Measurements from ENCODE around the gene TBX21. TPM values are rescaled to one million over a fixed set of nuclear protein-coding genes. Genes with fewer than 3 reads are reported as not detected.

The TBX21 gene
- total RNA-seq, 3 donors from 2014 or later = 0.33 to 1.8 (median 1.0) TPM

DNA sequence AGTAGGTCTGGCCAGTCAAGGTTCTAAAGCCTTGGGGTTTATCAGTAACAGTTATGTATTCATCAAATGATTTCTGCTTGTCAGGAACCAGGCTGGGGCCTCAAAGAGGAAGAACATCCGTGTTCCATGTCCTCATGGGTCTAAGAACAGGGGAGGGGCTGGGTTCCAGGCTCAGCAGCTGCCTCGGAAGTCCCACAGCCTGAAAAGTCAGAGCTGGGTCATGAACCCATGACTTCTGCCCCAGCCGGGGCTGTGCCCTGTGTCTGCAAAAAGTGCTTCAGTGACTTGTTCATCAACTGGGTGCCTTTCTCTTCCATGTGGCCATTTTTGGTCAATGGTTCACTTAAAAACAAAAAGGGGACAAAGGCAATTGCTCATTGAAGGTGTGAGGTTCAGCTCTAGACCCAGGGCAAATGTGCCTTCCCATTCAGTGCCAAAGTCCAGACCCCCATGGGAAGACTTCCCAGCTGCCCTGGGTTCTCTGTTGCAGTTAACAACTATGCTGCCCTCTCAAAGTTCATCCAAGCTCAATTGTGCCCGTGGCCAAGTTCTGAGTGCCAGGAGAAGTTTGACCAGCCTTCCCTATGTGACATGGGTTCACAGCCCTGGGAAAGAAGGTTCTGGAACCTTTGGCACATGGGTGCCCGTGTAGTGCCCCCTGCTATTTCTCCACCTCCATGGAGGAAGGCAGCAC, 20.6 kb upstream of the TBX21 start:
- DNase-seq (ENCODE audit: low spot score in 2 of 2) = no peak
- H3K4me1 ChIP-seq = no peaks in the 10 kb centered on the region
- H3K9me3 ChIP-seq = no peaks in the 10 kb centered on the region
- intact Hi-C loops (cut with DNase I; ENCODE audit: low total_unique reads) = no loop called here
- peaks cover 8% of the 10 kb centered on the region for H3K36me3 ChIP-seq
- H3K27ac ChIP-seq = no peak overlapping the region
- H3K27me3 ChIP-seq = no peaks in the 10 kb centered on the region
- TF ChIP-seq POLR2A (IDR thresholded peaks at IDR 0.05) = no peak
- TF ChIP-seq, protein P1, sequence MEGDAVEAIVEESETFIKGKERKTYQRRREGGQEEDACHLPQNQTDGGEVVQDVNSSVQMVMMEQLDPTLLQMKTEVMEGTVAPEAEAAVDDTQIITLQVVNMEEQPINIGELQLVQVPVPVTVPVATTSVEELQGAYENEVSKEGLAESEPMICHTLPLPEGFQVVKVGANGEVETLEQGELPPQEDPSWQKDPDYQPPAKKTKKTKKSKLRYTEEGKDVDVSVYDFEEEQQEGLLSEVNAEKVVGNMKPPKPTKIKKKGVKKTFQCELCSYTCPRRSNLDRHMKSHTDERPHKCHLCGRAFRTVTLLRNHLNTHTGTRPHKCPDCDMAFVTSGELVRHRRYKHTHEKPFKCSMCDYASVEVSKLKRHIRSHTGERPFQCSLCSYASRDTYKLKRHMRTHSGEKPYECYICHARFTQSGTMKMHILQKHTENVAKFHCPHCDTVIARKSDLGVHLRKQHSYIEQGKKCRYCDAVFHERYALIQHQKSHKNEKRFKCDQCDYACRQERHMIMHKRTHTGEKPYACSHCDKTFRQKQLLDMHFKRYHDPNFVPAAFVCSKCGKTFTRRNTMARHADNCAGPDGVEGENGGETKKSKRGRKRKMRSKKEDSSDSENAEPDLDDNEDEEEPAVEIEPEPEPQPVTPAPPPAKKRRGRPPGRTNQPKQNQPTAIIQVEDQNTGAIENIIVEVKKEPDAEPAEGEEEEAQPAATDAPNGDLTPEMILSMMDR (IDR thresholded peaks at IDR 0.05) = no peak
- H3K4me3 ChIP-seq = no peak overlapping the region

DNA sequence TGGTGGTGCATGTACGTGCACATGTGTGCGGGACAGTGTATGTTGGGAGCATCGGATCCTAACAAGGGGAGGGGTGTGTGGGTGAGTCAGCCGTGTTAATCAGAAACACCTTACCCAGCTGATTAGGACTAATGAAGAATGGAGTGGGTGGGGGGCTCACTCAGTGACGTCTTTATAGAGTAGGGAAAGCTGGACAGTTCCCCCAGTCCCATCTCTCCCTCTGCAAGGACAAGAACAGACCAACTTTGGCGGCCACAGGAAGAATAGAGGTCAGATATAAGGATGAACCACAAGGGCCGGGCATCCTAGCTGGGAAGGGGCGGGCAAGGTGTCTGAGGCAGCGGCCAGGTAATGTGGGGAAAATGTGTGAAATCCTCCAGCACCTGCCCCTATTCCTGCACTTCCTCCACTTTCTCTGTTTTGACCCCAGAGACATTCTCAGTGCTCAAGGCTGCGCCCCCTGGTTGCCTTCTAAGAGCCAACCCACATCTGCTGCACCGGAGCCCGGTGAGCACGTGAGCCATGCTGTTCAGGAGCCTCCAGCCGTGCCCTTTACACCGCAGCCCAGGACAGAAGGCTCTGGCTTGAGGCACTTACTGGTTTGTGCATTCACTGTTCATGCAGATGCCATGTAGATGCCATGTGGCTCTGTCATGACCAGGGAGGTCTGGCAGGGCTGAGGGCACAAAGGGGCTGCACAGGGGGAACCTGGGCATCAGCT, 18.9 kb upstream of the TBX21 start:
- intact Hi-C loops (cut with DNase I; ENCODE audit: low total_unique reads) = no loop called here
- H3K4me1 ChIP-seq = no peaks in the 10 kb centered on the region
- no peak overlapping the region for H3K27ac ChIP-seq
- peaks cover 8% of the 10 kb centered on the region for H3K36me3 ChIP-seq
- H3K27me3 ChIP-seq = no peaks in the 10 kb centered on the region
- no peaks in the 10 kb centered on the region for H3K9me3 ChIP-seq
- no peak for DNase-seq (ENCODE audit: low spot score in 2 of 2)
- TF ChIP-seq, protein P1 (IDR thresholded peaks at IDR 0.05) = no peak
- TF ChIP-seq POLR2A (IDR thresholded peaks at IDR 0.05) = no peak
- no peak for TF ChIP-seq POLR2AphosphoS5 (IDR thresholded peaks at IDR 0.05)
- no peak overlapping the region for H3K4me3 ChIP-seq

DNA sequence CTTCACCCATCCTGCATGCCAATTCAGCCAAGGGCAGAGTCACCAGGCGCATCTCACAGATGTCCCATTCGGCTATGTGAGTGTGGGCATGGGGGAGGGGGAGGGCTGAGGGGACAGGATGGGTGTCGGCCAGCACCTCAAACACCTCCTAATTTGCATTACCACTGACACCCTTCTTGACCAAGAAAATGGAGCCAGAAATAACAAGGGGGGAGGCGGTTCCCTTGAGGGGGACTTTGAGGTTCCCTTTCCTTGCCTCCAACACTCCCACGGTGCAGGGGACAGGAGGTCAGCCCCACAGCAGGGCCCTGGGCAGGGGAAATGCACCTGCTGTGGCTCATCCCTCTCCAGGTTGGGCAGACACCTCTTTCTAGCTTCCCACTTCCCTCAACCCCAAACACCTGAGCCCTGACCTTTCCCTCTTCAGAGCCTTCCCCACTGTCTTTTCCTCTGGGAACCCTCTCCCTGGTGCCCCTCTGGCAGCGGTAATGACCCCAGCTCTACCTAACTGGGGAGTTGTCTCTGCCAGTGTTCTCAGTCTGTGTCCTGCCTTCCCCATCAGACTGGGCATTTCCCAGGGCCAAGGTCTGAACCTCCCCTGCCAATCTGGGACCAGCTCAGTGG, 18.2 kb upstream of the TBX21 start:
- Histone ChIP-seq H3K27me3 (no peaks in the 10 kb centered on the region), H3K4me1 (no peaks in the 10 kb centered on the region), H3K9me3 (no peaks in the 10 kb centered on the region), H3K36me3 (peaks cover 8% of the 10 kb centered on the region), H3K27ac (no peak overlapping the region), H3K4me3 (no peak overlapping the region)
- TF ChIP-seq, protein P1 (IDR thresholded peaks at IDR 0.05) = no peak
- no peak for TF ChIP-seq POLR2A (IDR thresholded peaks at IDR 0.05)
- no peak for DNase-seq (ENCODE audit: low spot score in 2 of 2)
- intact Hi-C loops (cut with DNase I; ENCODE audit: low total_unique reads) = no loop called here

DNA sequence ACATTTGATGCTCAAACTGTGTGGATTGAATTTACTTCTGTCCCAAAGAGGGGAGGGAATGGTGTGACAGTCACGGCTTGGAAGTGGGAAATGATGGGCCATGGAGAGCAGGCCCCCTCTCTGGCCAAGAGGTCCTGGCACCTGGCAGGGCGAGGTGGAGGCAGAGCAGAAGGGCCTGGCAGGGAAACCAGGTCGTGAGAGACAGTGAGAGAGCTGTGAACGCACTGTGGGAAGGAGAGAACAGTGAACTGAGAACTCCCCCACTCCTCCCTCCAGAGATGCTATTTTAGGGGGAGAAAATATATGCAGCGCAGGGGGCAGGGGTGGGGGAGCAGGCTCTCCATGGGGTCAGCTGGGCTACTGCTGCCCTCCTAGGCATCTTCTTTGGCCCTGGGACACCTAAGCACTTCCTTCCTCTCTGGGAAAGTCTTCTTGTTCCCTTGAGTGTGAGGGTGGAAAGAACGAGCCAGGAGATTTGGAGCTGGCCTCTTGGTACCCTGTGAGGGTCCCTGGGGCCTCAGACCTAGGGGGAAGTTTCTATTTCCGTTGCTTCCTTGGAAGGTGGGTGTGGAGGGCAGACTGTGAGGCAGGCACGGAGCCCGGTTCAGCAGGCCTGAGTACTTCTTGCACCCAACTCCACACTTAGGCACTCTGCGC, 17.2 kb upstream of the TBX21 start:
- Histone ChIP-seq H3K4me1 (no peaks in the 10 kb centered on the region), H3K27me3 (no peaks in the 10 kb centered on the region), H3K4me3 (no peak overlapping the region), H3K36me3 (peaks cover 3% of the 10 kb centered on the region), H3K9me3 (no peaks in the 10 kb centered on the region), H3K27ac (no peak overlapping the region)
- intact Hi-C loops (cut with DNase I; ENCODE audit: low total_unique reads) = no loop called here
- TF ChIP-seq POLR2A (IDR thresholded peaks at IDR 0.05) (no peak), POLR2AphosphoS5 (IDR thresholded peaks at IDR 0.05) (no peak)
- TF ChIP-seq, protein P1 (IDR thresholded peaks at IDR 0.05) = no peak
- no peak for DNase-seq (ENCODE audit: low spot score in 2 of 2)

All from breast epithelium (tissue), 4 donors.